Thyroid gland (tissue), 4 donors: ENCODE data around the gene AFAP1. TPM values are rescaled to one million over a fixed set of nuclear protein-coding genes. Genes with fewer than 3 reads are reported as not detected.
A peak's percentile ranks its signal among the peaks of the same experiment; 100 is the strongest.

Experiments
- DNase-seq, 2 donors: peaks; one replicate each; pipeline ENCODE4 v3.0.0-alpha.2; 2019
- H3K27ac ChIP-seq, 3 donors: fragments of 200-600 bp; sonication (generic); 1 replicate in 2 of 3; 2 replicates in 1 of 3; pipeline ENCODE4 v1.5.1; 2016 to 2019; ENCODE audit warnings: mild to moderate bottlenecking in 1 of 3, moderate library complexity in 1 of 3
- H3K27me3 ChIP-seq: fragments of 200-600 bp; sonication (generic); one replicate; pipeline ENCODE4 v1.5.1; 2019
- H3K36me3 ChIP-seq, 2 donors: fragments of 200-600 bp; sonication (generic); one replicate each; pipeline ENCODE4 v1.5.1; 2016 to 2019
- H3K4me1 ChIP-seq, 2 donors: fragments of 200-600 bp; sonication (generic); one replicate each; pipeline ENCODE4 v1.5.1; 2017 to 2019
- H3K4me3 ChIP-seq, 3 donors: fragments of 200-600 bp; sonication (generic); replicated peaks in 1 of 3; 1 replicate in 2 of 3; 2 replicates in 1 of 3; pipeline ENCODE4 v1.5.1; 2016; ENCODE audit warnings: mild to moderate bottlenecking in 1 of 3
- H3K9me3 ChIP-seq: fragments of 200-600 bp; sonication (generic); one replicate; pipeline ENCODE4 v1.5.1; 2017
- POLR2A ChIP-seq, 2 donors: fragments of 450-650 bp; IDR thresholded peaks; one replicate each; pipeline ENCODE4 v1.6.1; 2017; ENCODE audit warnings: antibody characterized with exemption in 2 of 2, mild to moderate bottlenecking in 2 of 2, moderate library complexity in 1 of 2
- WGBS, 2 donors: methylation state at CpG; one replicate each; pipeline ENCODE4 v1.1.5; 2017; 5-methylcytosine and 5-hydroxymethylcytosine counted together
- intact Hi-C: fragments of 100-400 bp; cut with DNase I; formaldehyde crosslinking; loops from one replicate; pipeline ENCODE4 v1.15.1; 2023
- total RNA-seq, 4 donors: library from RNA; depleted of rRNA; stranded (reverse); fragments of >200 nt; gene quantifications; one replicate each; pipeline ENCODE4 v1.2.3, GENCODE V29; 2016
- TF ChIP-seq, protein P1 (sequence below), 6 experiments: fragments of 200-600 bp in 3 of 6; fragments of 450-650 bp in 3 of 6; sonication (generic) in 3 of 6; IDR thresholded peaks; one replicate each; pipeline ENCODE4 v1.5.1; 2016 to 2019; ENCODE audit warnings: antibody characterized with exemption in 6 of 6, mild to moderate bottlenecking in 2 of 6, inconsistent platforms in 1 of 6, moderate library complexity in 1 of 6

AFAP1 gene
- total RNA-seq, 4 donors from 2014 or later = 12.3 to 33.3 (median 26.2) TPM

DNA sequence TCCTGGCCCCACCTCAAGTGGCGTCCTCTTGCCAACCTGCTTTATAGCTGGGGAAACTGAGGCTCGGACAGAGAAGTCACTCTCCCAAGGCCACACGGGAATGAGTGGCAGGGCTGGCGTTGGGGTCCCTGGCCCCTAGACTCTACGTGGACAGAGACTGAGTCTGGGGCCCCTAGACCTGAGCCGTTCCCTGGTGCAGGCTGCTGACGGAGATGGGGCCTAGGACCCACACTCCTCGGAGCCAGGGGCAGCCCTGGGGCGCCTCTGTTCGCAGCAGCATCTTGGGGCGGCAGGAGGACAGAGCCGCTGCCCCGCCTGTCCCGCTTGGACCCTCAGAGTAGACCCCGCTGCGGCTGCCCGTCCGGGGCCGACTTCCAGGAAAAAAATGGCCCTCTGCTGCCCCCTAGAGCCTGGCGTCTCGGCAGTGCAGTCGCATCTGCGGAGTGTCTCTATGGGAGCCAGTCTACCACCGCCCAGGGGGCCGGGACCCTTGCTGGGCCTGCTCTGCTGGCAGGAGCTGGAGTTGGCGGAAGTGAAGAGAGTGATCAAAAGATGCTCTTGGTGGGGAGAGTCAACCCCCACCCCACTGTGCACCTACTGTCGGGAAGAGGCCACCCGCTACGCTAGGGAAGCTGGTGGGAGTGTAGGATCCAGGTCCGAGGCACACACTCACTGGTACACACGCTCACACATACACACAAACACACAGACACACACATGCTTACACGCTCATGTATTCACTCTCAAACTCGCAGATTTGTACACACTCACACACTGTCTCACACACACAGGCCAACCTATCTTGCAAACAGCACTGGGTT is 220.1 kb downstream of the AFAP1 start:
- TF ChIP-seq, protein P1, sequence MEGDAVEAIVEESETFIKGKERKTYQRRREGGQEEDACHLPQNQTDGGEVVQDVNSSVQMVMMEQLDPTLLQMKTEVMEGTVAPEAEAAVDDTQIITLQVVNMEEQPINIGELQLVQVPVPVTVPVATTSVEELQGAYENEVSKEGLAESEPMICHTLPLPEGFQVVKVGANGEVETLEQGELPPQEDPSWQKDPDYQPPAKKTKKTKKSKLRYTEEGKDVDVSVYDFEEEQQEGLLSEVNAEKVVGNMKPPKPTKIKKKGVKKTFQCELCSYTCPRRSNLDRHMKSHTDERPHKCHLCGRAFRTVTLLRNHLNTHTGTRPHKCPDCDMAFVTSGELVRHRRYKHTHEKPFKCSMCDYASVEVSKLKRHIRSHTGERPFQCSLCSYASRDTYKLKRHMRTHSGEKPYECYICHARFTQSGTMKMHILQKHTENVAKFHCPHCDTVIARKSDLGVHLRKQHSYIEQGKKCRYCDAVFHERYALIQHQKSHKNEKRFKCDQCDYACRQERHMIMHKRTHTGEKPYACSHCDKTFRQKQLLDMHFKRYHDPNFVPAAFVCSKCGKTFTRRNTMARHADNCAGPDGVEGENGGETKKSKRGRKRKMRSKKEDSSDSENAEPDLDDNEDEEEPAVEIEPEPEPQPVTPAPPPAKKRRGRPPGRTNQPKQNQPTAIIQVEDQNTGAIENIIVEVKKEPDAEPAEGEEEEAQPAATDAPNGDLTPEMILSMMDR (IDR thresholded peaks at IDR 0.05) = peak; percentile 41 to 84 (median 66)
- no peak for TF ChIP-seq POLR2A (IDR thresholded peaks at IDR 0.05)
- Histone ChIP-seq H3K9me3 (no peaks in the 10 kb centered on the region), H3K4me1 (no peaks in the 10 kb centered on the region), H3K27me3 (no peaks in the 10 kb centered on the region), H3K4me3 (no peak overlapping the region), H3K27ac (no peak overlapping the region), H3K36me3 (no peaks in the 10 kb centered on the region)
- WGBS, 2 donors = 47 to 59% methylated on average over 11 to 14 of the region's 33 CpGs
- intact Hi-C loops = loop anchor here (5.0 to 10.0 kb wide), 2 partner anchors 385 to 527 kb away; partner anchors contain the start of gene SORCS2
- DNase-seq = peak; percentile 54 to 59

DNA sequence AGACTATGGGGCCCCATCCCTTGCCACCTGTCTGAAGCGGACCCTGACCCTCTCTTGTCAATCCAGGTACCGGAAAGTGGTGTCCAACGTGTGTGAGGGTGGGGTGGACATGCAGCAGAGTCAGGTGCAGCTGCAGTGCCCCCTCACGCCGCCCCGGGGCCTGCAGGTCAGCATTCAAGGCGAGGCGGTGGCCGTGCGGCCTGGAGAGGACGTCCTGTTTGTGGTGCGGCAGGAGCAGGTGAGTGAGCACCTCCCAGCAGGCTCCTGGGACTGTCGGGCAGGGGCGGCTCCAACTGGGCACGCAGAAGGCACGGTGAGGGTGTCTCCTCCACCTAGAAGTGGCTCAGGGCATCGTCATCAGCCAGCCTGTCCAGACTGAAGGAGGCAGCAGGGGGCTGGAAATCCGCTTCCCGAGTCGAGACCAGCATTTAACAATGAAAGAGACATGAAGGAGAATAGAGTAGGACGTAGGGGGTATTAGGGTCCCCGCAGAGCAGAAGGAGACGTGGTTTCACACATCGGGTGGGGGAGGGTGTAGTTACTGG is 221.6 kb downstream of the AFAP1 start:
- no peaks in the 10 kb centered on the region for H3K9me3 ChIP-seq
- 75 to 84% methylated on average over 12 to 16 of the region's 24 CpGs for WGBS, 2 donors
- DNase-seq = no peak
- TF ChIP-seq POLR2A (IDR thresholded peaks at IDR 0.05) = no peak
- TF ChIP-seq, protein P1 (IDR thresholded peaks at IDR 0.05) = no peak
- H3K4me3 ChIP-seq = no peak overlapping the region
- H3K36me3 ChIP-seq = no peaks in the 10 kb centered on the region
- intact Hi-C loops = loop anchor here (5.0 to 10.0 kb wide), 2 partner anchors 383 to 526 kb away; partner anchors contain the start of gene SORCS2
- H3K27ac ChIP-seq = no peak overlapping the region
- H3K4me1 ChIP-seq = no peaks in the 10 kb centered on the region
- H3K27me3 ChIP-seq = no peaks in the 10 kb centered on the region

DNA sequence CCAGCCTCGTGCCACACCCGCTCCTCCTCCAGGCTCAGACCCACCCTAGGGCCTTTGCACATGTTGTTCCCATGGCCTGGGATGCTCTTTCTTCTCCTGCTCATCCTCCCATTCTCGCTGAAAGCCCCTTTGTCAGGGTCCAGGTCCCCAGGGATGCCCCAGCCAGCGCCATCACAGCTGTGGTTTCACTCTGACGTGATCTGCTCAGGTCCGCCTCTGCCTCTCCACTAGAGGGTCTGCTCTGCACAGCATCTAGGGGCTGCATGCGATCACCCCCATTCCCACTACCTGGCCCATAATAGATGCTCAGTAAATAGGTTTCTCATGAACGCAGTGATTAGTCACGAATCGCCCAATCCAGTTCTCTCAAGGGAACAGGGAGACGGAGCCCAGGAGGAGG is 222.5 kb downstream of the AFAP1 start:
- no peaks in the 10 kb centered on the region for H3K27me3 ChIP-seq
- intact Hi-C loops = loop anchor here (5.0 to 10.0 kb wide), 2 partner anchors 382 to 525 kb away; partner anchors contain the start of gene SORCS2
- no peak for DNase-seq
- no peak overlapping the region for H3K4me3 ChIP-seq
- H3K36me3 ChIP-seq = no peaks in the 10 kb centered on the region
- no peak overlapping the region for H3K27ac ChIP-seq
- no peaks in the 10 kb centered on the region for H3K4me1 ChIP-seq
- TF ChIP-seq POLR2A (IDR thresholded peaks at IDR 0.05) = no peak
- TF ChIP-seq, protein P1 (IDR thresholded peaks at IDR 0.05) = no peak
- H3K9me3 ChIP-seq = no peaks in the 10 kb centered on the region
- 88 to 96% methylated on average over 11 of the region's 11 CpGs for WGBS, 2 donors

DNA sequence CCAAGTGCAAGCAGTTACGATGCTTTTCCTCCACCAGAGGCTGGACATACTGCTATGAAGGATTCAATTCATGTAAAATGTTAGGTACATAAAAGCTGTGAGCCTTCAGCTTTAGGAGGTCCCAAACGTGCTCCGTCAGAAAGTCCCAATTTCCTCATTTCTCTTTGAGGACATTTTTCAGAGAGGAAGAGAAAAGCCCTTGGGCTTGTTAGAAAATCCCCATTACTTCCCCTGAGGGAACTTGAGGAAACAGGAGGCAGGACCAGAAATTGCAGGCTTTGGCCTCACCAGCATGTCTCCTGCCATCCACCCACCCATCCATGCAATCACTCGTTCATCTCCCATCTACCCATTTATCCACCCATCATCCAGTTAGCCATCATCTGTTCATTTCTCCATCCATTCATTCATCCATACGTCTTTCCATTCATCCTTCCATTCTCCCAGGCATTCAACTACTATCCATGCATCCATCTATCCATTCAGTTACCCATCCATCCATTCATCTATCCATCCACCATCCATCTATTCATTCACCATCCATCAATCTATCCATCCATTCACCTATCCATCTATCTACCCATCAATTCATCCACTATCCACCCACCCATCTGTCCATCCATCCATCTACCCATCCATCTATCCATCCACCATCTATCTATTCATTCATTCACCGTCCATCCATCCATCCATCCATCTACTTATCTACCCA is 223.5 kb downstream of the AFAP1 start:
- intact Hi-C loops = loop anchor here (5.0 to 10.0 kb wide), 2 partner anchors 381 to 524 kb away; partner anchors contain the start of gene SORCS2
- Histone ChIP-seq H3K9me3 (no peaks in the 10 kb centered on the region), H3K27me3 (no peaks in the 10 kb centered on the region), H3K27ac (no peak overlapping the region), H3K4me1 (no peaks in the 10 kb centered on the region), H3K36me3 (no peaks in the 10 kb centered on the region), H3K4me3 (no peak overlapping the region)
- 78 to 81% methylated on average over 6 of the region's 6 CpGs for WGBS, 2 donors
- DNase-seq = no peak
- TF ChIP-seq, protein P1 (IDR thresholded peaks at IDR 0.05) = no peak
- no peak for TF ChIP-seq POLR2A (IDR thresholded peaks at IDR 0.05)
